GM12873 (cell line): ENCODE measurements around the gene PPP1R3A.

Experiments used
- CTCF ChIP-seq: IDR thresholded peaks from 2 replicates; pipeline ENCODE4 v1.5.1; 2012; ENCODE audit warnings: low read depth, mild to moderate bottlenecking, moderate library complexity, low read length, control low read depth; ENCODE audit not compliant: insufficient read depth; ENCODE audit errors: missing control alignments

PPP1R3A gene

DNA sequence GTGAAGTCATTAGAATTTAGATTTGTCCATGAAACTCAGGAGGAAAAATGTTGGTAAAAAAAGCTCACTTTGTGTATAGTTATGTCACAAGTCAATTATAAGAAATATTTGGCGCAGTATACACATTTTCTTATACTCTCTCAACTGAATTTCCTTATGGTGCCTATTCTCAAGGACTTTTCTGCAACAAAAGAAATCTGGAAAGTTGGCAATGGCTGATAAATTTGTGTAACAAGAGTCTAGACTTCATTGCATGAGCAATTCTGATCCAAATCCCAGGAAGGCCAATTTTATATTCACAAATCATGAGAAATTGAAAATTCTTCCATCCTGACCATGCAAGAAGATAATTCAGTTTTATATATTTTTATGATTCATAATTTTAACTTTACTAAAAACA lies 35.7 kb downstream of the PPP1R3A start:
- no peak for TF ChIP-seq CTCF

DNA sequence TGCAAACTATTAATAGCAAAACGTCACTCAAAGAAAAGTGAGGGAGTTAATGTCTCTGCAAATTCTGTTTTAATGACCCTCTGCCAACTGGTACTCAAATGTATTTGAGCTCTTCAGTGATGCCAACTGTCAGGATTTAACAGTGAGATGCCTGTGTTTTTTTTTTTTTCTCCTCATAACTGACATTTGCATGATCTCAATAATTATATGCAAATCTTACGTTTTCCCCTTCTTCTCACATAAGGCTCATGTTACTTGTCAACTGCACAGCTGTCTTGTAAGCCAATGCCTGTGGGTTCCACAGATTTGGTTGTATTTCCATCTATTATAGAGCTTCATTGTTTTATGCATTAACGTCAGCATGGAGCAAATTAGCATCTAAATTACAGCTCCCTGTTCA lies 38.2 kb downstream of the PPP1R3A start:
- no peak for TF ChIP-seq CTCF

DNA sequence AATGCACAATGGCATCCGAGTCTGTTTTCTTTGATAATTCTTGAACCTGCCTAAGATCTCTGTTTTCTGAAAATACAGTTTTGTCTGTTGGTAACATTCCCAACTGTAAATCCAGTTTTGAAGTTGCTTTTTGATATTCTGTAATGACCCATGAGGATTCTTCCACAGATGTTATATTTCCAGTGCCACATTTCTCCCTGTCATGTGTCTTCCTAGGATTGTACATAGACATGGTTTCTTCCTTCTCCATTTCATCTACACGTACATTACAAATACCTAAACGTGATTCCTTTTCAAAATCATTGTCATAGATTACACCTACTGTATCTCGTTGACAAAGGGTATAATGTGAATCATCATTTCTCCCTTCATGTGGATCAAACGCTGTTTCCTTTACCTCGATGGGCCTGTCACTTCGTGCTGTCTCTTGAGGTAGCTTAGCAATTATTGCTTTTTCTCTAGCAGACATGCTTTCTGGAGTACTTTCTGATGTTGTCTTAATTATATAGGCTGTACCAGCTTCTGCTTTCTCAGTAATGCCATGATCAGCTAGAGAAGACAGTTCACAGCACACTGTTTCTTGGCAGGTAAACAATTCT lies 40.3 kb downstream of the PPP1R3A start:
- no peak for TF ChIP-seq CTCF

DNA sequence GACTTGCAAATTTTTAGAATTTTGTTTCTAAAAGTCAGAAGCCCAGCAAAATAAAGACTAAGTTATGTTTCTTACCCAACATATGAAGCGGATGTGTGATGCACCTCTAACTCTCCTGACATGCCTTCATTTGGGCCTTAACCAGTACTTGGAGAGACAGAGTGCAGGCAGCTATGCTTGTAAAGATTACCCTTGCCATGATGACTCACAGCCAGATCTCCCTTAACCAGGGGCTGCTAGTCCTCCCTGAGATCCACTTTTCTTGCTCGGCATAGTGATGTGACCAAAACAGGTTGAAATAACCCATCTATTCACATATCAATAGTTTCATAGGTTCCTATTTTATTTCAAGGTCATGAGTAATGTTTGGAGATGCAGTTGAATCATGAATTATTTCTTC lies 43.6 kb downstream of the PPP1R3A start:
- TF ChIP-seq CTCF = no peak

- TF ChIP-seq CTCF = no peak
These were observed 45.2 kb downstream of the PPP1R3A start for GRCh38 chr7:113873554-113874151.

GRCh38 chr7:113872981-113873380 lies 45.8 kb downstream of the PPP1R3A start:
- TF ChIP-seq CTCF = no peak

DNA sequence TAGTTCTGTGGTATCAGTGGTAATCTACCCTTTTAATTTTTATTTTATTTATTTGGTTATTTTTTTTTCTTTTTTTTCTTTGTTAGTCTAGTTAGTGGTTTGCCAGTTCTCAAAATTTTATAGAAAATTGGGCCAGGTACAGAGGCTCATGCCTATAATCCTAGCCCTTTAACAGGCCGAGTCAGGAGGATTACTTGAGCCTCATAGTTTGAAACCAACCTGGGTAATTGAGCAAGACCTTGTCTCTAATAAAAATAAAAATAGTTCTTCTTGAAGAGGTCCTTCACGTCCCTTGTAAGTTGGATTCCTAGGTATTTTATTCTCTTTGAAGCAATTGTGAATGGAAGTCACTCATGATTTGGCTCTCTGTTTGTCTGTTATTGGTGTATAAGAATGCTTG lies 51.5 kb downstream of the PPP1R3A start:
- TF ChIP-seq CTCF = no peak
